Right lobe of liver (tissue), 4 donors: Measurements from ENCODE around the gene CRACDL.

Experiments used
- CTCF ChIP-seq, 4 donors: fragments of 200-600 bp in 3 of 4; fragments of 450-650 bp in 1 of 4; IDR thresholded peaks; one replicate each; pipeline versions ENCODE4 v1.5.1 to v1.8.0; 2016 to 2022; ENCODE audit warnings: antibody characterized with exemption in 4 of 4, mild to moderate bottlenecking in 2 of 4
- POLR2A ChIP-seq: fragments of 450-650 bp; IDR thresholded peaks from one replicate; pipeline ENCODE4 v1.6.1; 2017; ENCODE audit warnings: antibody characterized with exemption, mild to moderate bottlenecking
- donor health status: DM: no; HTN: no; CAD: no.
- donor health status: DM: no; HTN: no; CAD: no.
- donor health status: DM: no; HTN: yes; CAD: no.

GRCh38 chr2:98937906-98938305, 1.9 kb upstream of the CRACDL start:
- TF ChIP-seq CTCF (IDR thresholded peaks at IDR 0.05) (no peak), POLR2A (no peak)
